WTC11 (cell line): ENCODE results near the gene SORCS2. TPM values are rescaled to one million over a fixed set of nuclear protein-coding genes. Genes with fewer than 3 reads are reported as not detected.

Source experiments
- ATAC-seq: fragments of 200-7000 bp; cut with Tn5 transposase; 2 replicates; pipeline ENCODE4 v1.10.0; 2021; ENCODE audit warnings: mild to moderate bottlenecking, moderate library complexity
- CTCF ChIA-PET: fragments of 300-600 bp; sonication (Branson Sonifier 250); formaldehyde crosslinking; loops from one replicate; lab custom pipeline; 2021; ENCODE audit warnings: antibody characterized with exemption; lab: Charles Lee
- POLR2A ChIA-PET: fragments of 350-600 bp; sonication (Branson Sonifier 250); formaldehyde crosslinking; loops from one replicate; lab custom pipeline; 2021; ENCODE audit warnings: antibody characterized with exemption; lab: Charles Lee
- DNase-seq: peaks from one replicate; pipeline ENCODE4 v3.0.0; 2021; ENCODE audit warnings: low spot score
- H3K27ac Mint-ChIP-seq: 2 replicates; pipeline ENCODE4 v1.8.0; 2021; ENCODE audit warnings: mixed read lengths
- H3K27me3 Mint-ChIP-seq: 2 replicates; pipeline ENCODE4 v1.8.0; 2021; ENCODE audit warnings: low read depth, mild to moderate bottlenecking, moderate library complexity, mixed read lengths
- H3K36me3 Mint-ChIP-seq: 2 replicates; pipeline ENCODE4 v1.8.0; 2021; ENCODE audit warnings: mixed read lengths
- H3K4me1 Mint-ChIP-seq: 2 replicates; pipeline ENCODE4 v1.8.0; 2022; ENCODE audit warnings: mixed read lengths
- H3K4me3 Mint-ChIP-seq: 2 replicates; pipeline ENCODE4 v1.8.0; 2021; ENCODE audit warnings: mild to moderate bottlenecking, moderate library complexity, mixed read lengths
- H3K9me3 Mint-ChIP-seq: 2 replicates; pipeline ENCODE4 v1.8.0; 2021; ENCODE audit warnings: mixed read lengths
- AR ChIP-seq: fragments of 250-450 bp; sonication (Bioruptor Pico); IDR thresholded peaks from 2 replicates; pipeline ENCODE4 v1.9.0; 2021; ENCODE audit warnings: mild to moderate bottlenecking
- ARID4B ChIP-seq: sonication (generic); formaldehyde crosslinking; IDR thresholded peaks from 2 replicates; pipeline ENCODE4 v1.8.0; 2023; ENCODE audit warnings: missing genetic modification reagents, mild to moderate bottlenecking, borderline replicate concordance
- ATF2 ChIP-seq: sonication (generic); formaldehyde crosslinking; IDR thresholded peaks from 2 replicates; pipeline ENCODE4 v1.8.1; 2022; ENCODE audit warnings: low read depth, missing genetic modification reagents, borderline replicate concordance
- ATF3 ChIP-seq: sonication (generic); formaldehyde crosslinking; conservative IDR thresholded peaks from 2 replicates; pipeline ENCODE4 v1.8.1; 2022; ENCODE audit warnings: mild to moderate bottlenecking, missing genetic modification reagents
- CREM ChIP-seq: sonication (generic); formaldehyde crosslinking; IDR thresholded peaks from 2 replicates; pipeline ENCODE4 v1.8.1; 2022; ENCODE audit warnings: mild to moderate bottlenecking, missing genetic modification reagents, moderate library complexity
- FOXK1 ChIP-seq: sonication (generic); formaldehyde crosslinking; IDR thresholded peaks from 2 replicates; pipeline ENCODE4 v1.8.0; 2022; ENCODE audit warnings: mild to moderate bottlenecking, moderate library complexity, missing genetic modification reagents
- GTF2I ChIP-seq: fragments of 250-450 bp; sonication (Bioruptor Pico); conservative IDR thresholded peaks from 2 replicates; pipeline ENCODE4 v1.4.0; 2021; ENCODE audit warnings: mild to moderate bottlenecking
- OVOL2 ChIP-seq: fragments of 250-450 bp; sonication (Bioruptor Pico); IDR thresholded peaks from 2 replicates; pipeline ENCODE4 v1.9.0; 2021; ENCODE audit warnings: mild to moderate bottlenecking, borderline replicate concordance
- RORB ChIP-seq: fragments of 250-450 bp; sonication (Bioruptor Pico); IDR thresholded peaks from 2 replicates; pipeline ENCODE4 v1.9.0; 2021; ENCODE audit warnings: mild to moderate bottlenecking
- USF1 ChIP-seq: sonication (generic); formaldehyde crosslinking; IDR thresholded peaks from 2 replicates; pipeline ENCODE4 v1.8.0; 2022; ENCODE audit warnings: mild to moderate bottlenecking, missing genetic modification reagents
- ZNF219 ChIP-seq: sonication (generic); formaldehyde crosslinking; IDR thresholded peaks from 2 replicates; pipeline ENCODE4 v1.8.0; 2023; ENCODE audit warnings: missing genetic modification reagents, mild to moderate bottlenecking, borderline replicate concordance
- ZNF232 ChIP-seq: sonication (generic); formaldehyde crosslinking; IDR thresholded peaks from 2 replicates; pipeline ENCODE4 v1.8.0; 2022; ENCODE audit warnings: mild to moderate bottlenecking, missing genetic modification reagents
- ZNF263 ChIP-seq: sonication (generic); formaldehyde crosslinking; IDR thresholded peaks from 2 replicates; pipeline ENCODE4 v1.8.1; 2022; ENCODE audit warnings: low read depth, mild to moderate bottlenecking, moderate library complexity, missing genetic modification reagents
- ZNF416 ChIP-seq: fragments of 250-450 bp; sonication (Bioruptor Pico); IDR thresholded peaks from 2 replicates; pipeline ENCODE4 v1.9.0; 2021; ENCODE audit warnings: mild to moderate bottlenecking, inconsistent platforms
- ZNF423 ChIP-seq: fragments of 250-450 bp; sonication (Bioruptor Pico); IDR thresholded peaks from 2 replicates; pipeline ENCODE4 v2.1.2; 2022; ENCODE audit warnings: mild to moderate bottlenecking, moderate library complexity
- total RNA-seq: library from RNA; stranded (reverse); gene quantifications from 3 replicates; pipeline ENCODE4 v1.2.3, GENCODE V29; 2021

Gene SORCS2
- total RNA-seq, 1 experiment from 2014 or later: 6.6 TPM

- CTCF ChIA-PET: interaction anchor here (0.7 to 1.6 kb wide), 2 partner anchors 183 to 274 kb away, joined by 3 read pairs; no protein-coding TSS in a partner anchor
- Mint-ChIP-seq H3K4me3 (no peak overlapping the region), H3K4me1 (peaks cover 18% of the 10 kb centered on the region), H3K36me3 (no peaks in the 10 kb centered on the region), H3K9me3 (peaks cover 3% of the 10 kb centered on the region; the same call in 1 of the 2 replicates), H3K27me3 (no peaks in the 10 kb centered on the region; the same call in 1 of the 2 replicates), H3K27ac (no peak overlapping the region)
- DNase-seq: no peak
- POLR2A ChIA-PET: no interaction called here
- no peak for ATAC-seq
- TF ChIP-seq AR (CRISPR knock-in tag): no peak
- TF ChIP-seq ZNF416 (CRISPR knock-in tag): no peak
- no peak for TF ChIP-seq FOXK1 (CRISPR knock-in tag)
Observed at GRCh38 chr4:7467471-7467870, 275.1 kb downstream of the SORCS2 start.

GRCh38 chr4:7469023-7469422 lies 276.7 kb downstream of the SORCS2 start:
- CTCF ChIA-PET: no interaction called here

More at GRCh38 chr4:7469023-7469422, 276.7 kb downstream of the SORCS2 start:
- H3K27me3 Mint-ChIP-seq: no peaks in the 10 kb centered on the region; the same call in 1 of the 2 replicates
- no peak overlapping the region for H3K4me3 Mint-ChIP-seq
- POLR2A ChIA-PET: no interaction called here
- DNase-seq (no peak), ATAC-seq (no peak)
- TF ChIP-seq ATF3 (CRISPR knock-in tag): no peak
- no peak for TF ChIP-seq ZNF219
- TF ChIP-seq OVOL2 (CRISPR knock-in tag): no peak
- TF ChIP-seq RORB (CRISPR knock-in tag): no peak
- no peak for TF ChIP-seq ATF2 (CRISPR knock-in tag)
- TF ChIP-seq ZNF263 (CRISPR knock-in tag): no peak
- no peak for TF ChIP-seq ARID4B (CRISPR knock-in tag)
- no peak for TF ChIP-seq CREM (CRISPR knock-in tag)
- no peak for TF ChIP-seq ZNF423 (CRISPR knock-in tag)
- no peak for TF ChIP-seq GTF2I
- TF ChIP-seq ZNF232 (CRISPR knock-in tag): no peak
- TF ChIP-seq USF1 (CRISPR knock-in tag): no peak
- H3K27ac Mint-ChIP-seq: no peak overlapping the region
- H3K9me3 Mint-ChIP-seq: peaks cover 3% of the 10 kb centered on the region; the same call in 1 of the 2 replicates
- H3K36me3 Mint-ChIP-seq: no peaks in the 10 kb centered on the region
- H3K4me1 Mint-ChIP-seq: peaks cover 18% of the 10 kb centered on the region
